ENCODE measurements around the gene IPO13. TPM values are rescaled to one million over a fixed set of nuclear protein-coding genes. Genes with fewer than 3 reads are reported as not detected.
A peak's percentile ranks its signal among the peaks of the same experiment; 100 is the strongest.

The IPO13 gene
- total RNA-seq, 1 donor from 2014 or later, result 53.2 TPM

GRCh38 chr1:43986712-43987111 lies 40.0 kb downstream of the IPO13 start:
- Mint-ChIP-seq H3K4me3 (ENCODE audit: unreplicated experiment) (no peak overlapping the region), H3K4me1 (ENCODE audit: low read depth, unreplicated experiment) (peaks cover 3% of the 10 kb centered on the region), H3K36me3 (ENCODE audit: unreplicated experiment) (no peaks in the 10 kb centered on the region), H3K27me3 (ENCODE audit: unreplicated experiment) (no peaks in the 10 kb centered on the region), H3K9me3 (ENCODE audit: unreplicated experiment) (peaks cover 5% of the 10 kb centered on the region), H3K27ac (ENCODE audit: unreplicated experiment) (no peak overlapping the region)
- DNase-seq, result no peak
- TF ChIP-seq CTCF (IDR thresholded peaks at IDR 0.05; ENCODE audit: partially characterized antibody, unreplicated experiment), result no peak

GRCh38 chr1:43987159-43987902 lies 40.6 kb downstream of the IPO13 start:
- no peak for TF ChIP-seq CTCF (IDR thresholded peaks at IDR 0.05; ENCODE audit: partially characterized antibody, unreplicated experiment)
- H3K4me3 Mint-ChIP-seq (ENCODE audit: unreplicated experiment), result no peak overlapping the region

GRCh38 chr1:43990271-43991199 lies 43.8 kb downstream of the IPO13 start:
- H3K27me3 Mint-ChIP-seq (ENCODE audit: unreplicated experiment), result peaks cover 4% of the 10 kb centered on the region
- DNase-seq, result no peak
- no peak for TF ChIP-seq CTCF (IDR thresholded peaks at IDR 0.05; ENCODE audit: partially characterized antibody, unreplicated experiment)
- H3K36me3 Mint-ChIP-seq (ENCODE audit: unreplicated experiment), result no peaks in the 10 kb centered on the region
- no peaks in the 10 kb centered on the region for H3K4me1 Mint-ChIP-seq (ENCODE audit: low read depth, unreplicated experiment)
- H3K9me3 Mint-ChIP-seq (ENCODE audit: unreplicated experiment), result peaks cover 1% of the 10 kb centered on the region
- peak overlapping the region; percentile 90 for H3K4me3 Mint-ChIP-seq (ENCODE audit: unreplicated experiment)
- H3K27ac Mint-ChIP-seq (ENCODE audit: unreplicated experiment), result no peak overlapping the region

More at GRCh38 chr1:43987159-43987902, 40.6 kb downstream of the IPO13 start:
- Mint-ChIP-seq H3K27me3 (ENCODE audit: unreplicated experiment) (no peaks in the 10 kb centered on the region), H3K27ac (ENCODE audit: unreplicated experiment) (no peak overlapping the region), H3K4me1 (ENCODE audit: low read depth, unreplicated experiment) (peaks cover 3% of the 10 kb centered on the region), H3K36me3 (ENCODE audit: unreplicated experiment) (no peaks in the 10 kb centered on the region), H3K9me3 (ENCODE audit: unreplicated experiment) (peaks cover 5% of the 10 kb centered on the region)
- no peak for DNase-seq

- Mint-ChIP-seq H3K27me3 (ENCODE audit: unreplicated experiment) (peaks cover 4% of the 10 kb centered on the region), H3K27ac (ENCODE audit: unreplicated experiment) (no peak overlapping the region), H3K4me1 (ENCODE audit: low read depth, unreplicated experiment) (no peaks in the 10 kb centered on the region), H3K36me3 (ENCODE audit: unreplicated experiment) (no peaks in the 10 kb centered on the region), H3K9me3 (ENCODE audit: unreplicated experiment) (peaks cover 1% of the 10 kb centered on the region), H3K4me3 (ENCODE audit: unreplicated experiment) (peak overlapping the region; percentile 90)
- DNase-seq, result no peak
- no peak for TF ChIP-seq CTCF (IDR thresholded peaks at IDR 0.05; ENCODE audit: partially characterized antibody, unreplicated experiment)
Measured at GRCh38 chr1:43991200-43991475, 44.4 kb downstream of the IPO13 start.
